Thymus (tissue), 11 donors: ENCODE measurements around the gene ATXN8OS. TPM values are rescaled to one million over a fixed set of nuclear protein-coding genes. Genes with fewer than 3 reads are reported as not detected.
"Not testable (repeated sequence)": the region's sequence is repeated elsewhere in the genome, so short reads cannot be mapped to it uniquely, and the experiment has no call there.

Source experiments
- DNase-seq, 9 donors: peaks; one replicate each; pipeline ENCODE4 v3.0.0-alpha.2; 2013; ENCODE audit warnings: low spot score in 9 of 9, low read depth in 6 of 9, missing footprints in 1 of 9
- H3K27ac ChIP-seq, 2 donors: one replicate each; pipeline ENCODE4 v1.5.1; 2013; ENCODE audit warnings: control low read depth in 1 of 2, low read depth in 1 of 2, low read length in 1 of 2, mild to moderate bottlenecking in 1 of 2, moderate library complexity in 1 of 2
- H3K27me3 ChIP-seq, 2 donors: one replicate each; pipeline ENCODE4 v1.5.1; 2013; ENCODE audit warnings: low read length in 1 of 2; ENCODE audit not compliant: control insufficient read depth in 2 of 2, insufficient read depth in 1 of 2
- H3K36me3 ChIP-seq, 2 donors: one replicate each; pipeline ENCODE4 v1.5.1; 2013; ENCODE audit warnings: low read length in 1 of 2, mild to moderate bottlenecking in 1 of 2, moderate library complexity in 1 of 2; ENCODE audit not compliant: control insufficient read depth in 2 of 2, insufficient read depth in 2 of 2
- H3K4me1 ChIP-seq, 2 donors: one replicate each; pipeline ENCODE4 v1.5.1; 2013; ENCODE audit warnings: low read length in 2 of 2; ENCODE audit not compliant: control insufficient read depth in 2 of 2, insufficient read depth in 2 of 2
- H3K4me3 ChIP-seq, 2 donors: one replicate each; pipeline ENCODE4 v1.5.1; 2013; ENCODE audit warnings: low read length in 2 of 2, control low read depth in 1 of 2, mild to moderate bottlenecking in 1 of 2
- H3K9me3 ChIP-seq, 2 donors: one replicate each; pipeline ENCODE4 v1.5.1; 2013; ENCODE audit warnings: low read length in 1 of 2, mild to moderate bottlenecking in 1 of 2; ENCODE audit not compliant: control insufficient read depth in 2 of 2, insufficient read depth in 1 of 2
- WGBS: extraction: QIAGEN DNeasy Blood & Tissue Kit; methylation state at CpG from one replicate; pipeline ENCODE4 v1.1.7; 2013; 5-methylcytosine and 5-hydroxymethylcytosine counted together
- polyA plus RNA-seq: library from polyadenylated mRNA; stranded (reverse); fragments of 200-250 nt; gene quantifications from one replicate; pipeline ENCODE4 v1.2.3, GENCODE V29; 2013
- total RNA-seq: library from RNA; stranded (reverse); fragments of 120-200 nt; gene quantifications from one replicate; pipeline ENCODE4 v1.2.4, GENCODE V29; 2013
- donor health status: healthy.

Gene ATXN8OS
- total and polyA plus RNA-seq, 2 donors: not detected

DNA sequence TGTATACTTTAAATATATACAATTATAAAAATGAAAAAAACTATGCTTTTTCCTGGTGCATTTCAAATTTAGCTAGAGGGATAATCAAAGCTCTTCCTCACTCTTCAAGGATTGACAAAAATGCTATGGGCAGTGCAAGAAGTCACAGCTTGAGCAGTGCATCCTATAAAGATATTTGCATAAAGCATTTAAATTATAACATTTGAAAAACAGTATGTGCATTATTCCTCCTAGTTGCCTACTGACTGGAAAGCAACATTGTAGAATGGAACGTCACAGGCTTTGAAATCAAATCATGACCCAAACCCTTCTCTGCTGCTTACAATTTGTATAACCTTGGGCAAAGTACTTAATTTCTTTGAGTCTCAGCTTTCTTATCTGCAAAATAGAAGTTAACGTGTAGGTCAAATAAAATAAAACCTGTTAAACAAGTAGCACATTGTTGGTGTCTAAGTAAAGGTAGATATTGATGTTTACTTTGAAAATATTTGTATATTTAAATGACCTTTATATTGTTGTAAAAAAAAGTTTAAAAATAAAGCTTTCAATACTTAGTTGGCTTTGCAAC is 9.8 kb downstream of the ATXN8OS start:
- Histone ChIP-seq H3K27ac (no peak overlapping the region), H3K27me3 (no peaks in the 10 kb centered on the region), H3K9me3 (no peaks in the 10 kb centered on the region), H3K36me3 (no peaks in the 10 kb centered on the region), H3K4me3 (no peak overlapping the region), H3K4me1 (no peaks in the 10 kb centered on the region)
- WGBS: 96% methylated on average over 2 of the region's 2 CpGs
- no peak for DNase-seq

DNA sequence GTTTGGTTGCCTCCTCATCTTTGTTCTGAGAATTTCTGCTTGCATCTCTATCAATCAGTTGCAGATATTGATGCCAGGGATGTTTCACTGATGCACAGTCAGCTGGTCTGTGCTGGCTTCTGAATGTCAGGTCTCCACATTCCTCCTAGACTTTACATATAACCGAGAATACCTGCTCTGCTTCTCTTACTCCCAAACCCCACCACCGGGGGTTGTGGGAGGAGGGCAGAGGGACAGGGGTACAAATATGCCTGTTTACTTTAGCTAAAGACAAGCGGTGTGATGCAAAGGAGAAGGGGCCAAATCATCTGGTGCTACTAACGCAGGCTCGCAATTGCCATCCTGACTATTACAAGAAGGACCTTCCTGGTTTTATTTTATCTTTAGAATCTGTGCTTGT is 18.1 kb downstream of the ATXN8OS start:
- 84% methylated on average over 5 of the region's 5 CpGs for WGBS
- H3K4me1 ChIP-seq: no peaks in the 10 kb centered on the region
- H3K36me3 ChIP-seq: no peaks in the 10 kb centered on the region
- DNase-seq: no peak
- no peak overlapping the region for H3K27ac ChIP-seq
- no peaks in the 10 kb centered on the region for H3K27me3 ChIP-seq
- no peaks in the 10 kb centered on the region for H3K9me3 ChIP-seq
- H3K4me3 ChIP-seq: no peak overlapping the region

DNA sequence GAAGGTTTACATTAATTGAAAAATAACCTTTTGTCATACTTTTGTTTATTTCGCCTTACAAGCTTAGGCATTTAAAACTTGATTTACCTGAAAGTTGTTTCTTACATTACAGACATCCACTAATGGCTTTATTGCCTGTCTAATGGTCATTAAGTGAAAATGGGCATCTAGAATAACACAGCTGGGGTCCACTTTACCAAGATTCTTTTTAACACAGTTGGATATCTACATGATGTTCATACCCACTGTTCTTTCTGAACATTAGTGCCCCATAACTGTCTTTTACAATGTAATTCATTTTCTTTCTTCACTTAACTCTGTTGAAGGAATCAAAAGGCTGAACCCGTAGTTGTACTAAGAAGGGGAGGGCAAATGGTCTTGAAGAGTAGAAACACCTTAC is 20.5 kb downstream of the ATXN8OS start:
- Histone ChIP-seq H3K36me3 (no peaks in the 10 kb centered on the region), H3K9me3 (no peaks in the 10 kb centered on the region), H3K27ac (no peak overlapping the region), H3K4me1 (no peaks in the 10 kb centered on the region), H3K27me3 (no peaks in the 10 kb centered on the region), H3K4me3 (no peak overlapping the region)
- WGBS: 88% methylated on average over 2 of the region's 2 CpGs
- no peak for DNase-seq

DNA sequence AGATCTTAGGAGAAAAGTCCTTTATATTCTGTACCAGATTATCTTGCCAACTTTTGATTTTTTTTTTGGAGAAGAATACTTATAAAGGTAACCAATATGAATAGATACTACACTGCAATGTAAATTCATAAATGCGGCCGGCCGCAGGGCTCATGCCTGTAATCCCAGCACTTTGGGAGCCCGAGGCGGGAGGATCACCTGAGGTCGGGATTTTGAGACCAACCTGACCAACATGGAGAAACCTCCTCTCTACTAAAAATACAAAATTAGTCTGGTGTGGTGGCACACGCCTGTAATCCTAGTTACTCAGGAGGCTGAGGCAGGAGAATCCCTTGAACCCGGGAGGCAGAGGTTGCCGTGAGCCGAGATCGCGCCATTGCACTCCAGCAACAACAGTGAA is 35.0 kb downstream of the ATXN8OS start:
- not testable (repeated sequence) for H3K27ac ChIP-seq, H3K27me3 ChIP-seq, H3K9me3 ChIP-seq, DNase-seq, H3K36me3 ChIP-seq, H3K4me1 ChIP-seq, H3K4me3 ChIP-seq
- WGBS: 96% methylated on average over 12 of the region's 12 CpGs

DNA sequence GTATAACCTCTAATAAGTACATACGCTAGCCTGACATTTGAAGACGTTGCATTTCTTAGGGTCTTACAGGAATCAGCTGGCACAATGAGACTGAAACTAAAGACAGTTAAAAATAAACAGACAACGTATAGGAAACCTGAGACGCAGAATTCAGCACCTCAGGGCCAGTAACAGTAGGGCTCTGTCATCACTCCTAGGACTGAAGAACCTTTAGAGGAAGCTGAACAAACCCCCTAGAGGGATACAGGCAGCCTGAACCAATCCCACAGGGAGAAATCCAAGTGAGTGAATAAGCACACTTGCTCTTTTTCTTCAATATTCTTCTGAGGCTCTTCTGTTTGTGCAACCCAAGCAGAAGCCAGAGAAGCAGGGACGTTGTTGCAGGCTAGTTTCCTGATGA is 54.5 kb downstream of the ATXN8OS start:
- Histone ChIP-seq H3K36me3 (no peaks in the 10 kb centered on the region), H3K9me3 (no peaks in the 10 kb centered on the region), H3K4me1 (no peaks in the 10 kb centered on the region), H3K27ac (no peak overlapping the region), H3K4me3 (no peak overlapping the region), H3K27me3 (no peaks in the 10 kb centered on the region)
- WGBS: 84% methylated on average over 5 of the region's 5 CpGs
- DNase-seq: no peak

DNA sequence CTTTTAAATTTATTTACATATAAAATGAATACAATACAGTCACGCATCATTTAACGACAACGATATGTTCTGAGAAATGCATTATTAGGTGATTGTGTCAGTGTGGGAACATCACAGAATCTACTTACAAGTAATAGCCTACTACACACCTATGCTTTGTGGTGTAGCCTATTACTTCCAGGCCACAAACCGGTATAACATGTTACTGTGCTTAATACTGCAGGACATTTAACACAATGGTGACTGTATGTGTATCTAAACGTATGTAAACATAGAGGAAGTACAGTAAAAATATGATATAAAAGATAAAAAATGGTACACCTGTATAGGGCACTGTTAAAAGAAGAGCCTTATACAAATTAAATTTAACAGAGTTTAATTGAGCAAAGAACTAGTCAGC is 63.1 kb downstream of the ATXN8OS start:
- Histone ChIP-seq H3K4me3 (no peak overlapping the region), H3K4me1 (no peaks in the 10 kb centered on the region), H3K27ac (no peak overlapping the region), H3K9me3 (peaks cover 0 to 3% of the 10 kb centered on the region in 2 donors), H3K27me3 (no peaks in the 10 kb centered on the region), H3K36me3 (no peaks in the 10 kb centered on the region)
- 94% methylated on average over 5 of the region's 5 CpGs for WGBS
- DNase-seq: no peak

DNA sequence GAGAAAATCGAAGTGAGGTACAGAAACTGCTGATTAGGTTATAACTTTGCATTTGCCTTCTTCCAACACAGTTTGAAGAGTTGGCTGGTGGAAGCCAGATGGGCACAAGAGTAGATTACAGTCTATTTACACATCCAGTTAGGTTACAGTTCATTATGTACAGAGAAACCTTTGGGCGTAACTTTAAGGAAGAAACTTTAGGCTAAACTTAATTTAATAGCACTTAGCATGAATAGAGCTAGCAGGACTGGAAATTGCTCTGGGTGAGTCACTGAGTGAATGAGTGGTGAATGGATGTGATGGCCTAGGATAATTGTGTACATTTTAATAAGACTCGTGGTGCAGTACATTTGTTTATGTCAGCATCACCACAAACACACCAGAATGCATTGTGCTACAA is 63.5 kb downstream of the ATXN8OS start:
- WGBS: 84% methylated on average over 3 of the region's 3 CpGs
- Histone ChIP-seq H3K36me3 (no peaks in the 10 kb centered on the region), H3K27ac (no peak overlapping the region), H3K4me3 (no peak overlapping the region), H3K9me3 (peaks cover 0 to 3% of the 10 kb centered on the region in 2 donors), H3K27me3 (no peaks in the 10 kb centered on the region), H3K4me1 (no peaks in the 10 kb centered on the region)
- no peak for DNase-seq

DNA sequence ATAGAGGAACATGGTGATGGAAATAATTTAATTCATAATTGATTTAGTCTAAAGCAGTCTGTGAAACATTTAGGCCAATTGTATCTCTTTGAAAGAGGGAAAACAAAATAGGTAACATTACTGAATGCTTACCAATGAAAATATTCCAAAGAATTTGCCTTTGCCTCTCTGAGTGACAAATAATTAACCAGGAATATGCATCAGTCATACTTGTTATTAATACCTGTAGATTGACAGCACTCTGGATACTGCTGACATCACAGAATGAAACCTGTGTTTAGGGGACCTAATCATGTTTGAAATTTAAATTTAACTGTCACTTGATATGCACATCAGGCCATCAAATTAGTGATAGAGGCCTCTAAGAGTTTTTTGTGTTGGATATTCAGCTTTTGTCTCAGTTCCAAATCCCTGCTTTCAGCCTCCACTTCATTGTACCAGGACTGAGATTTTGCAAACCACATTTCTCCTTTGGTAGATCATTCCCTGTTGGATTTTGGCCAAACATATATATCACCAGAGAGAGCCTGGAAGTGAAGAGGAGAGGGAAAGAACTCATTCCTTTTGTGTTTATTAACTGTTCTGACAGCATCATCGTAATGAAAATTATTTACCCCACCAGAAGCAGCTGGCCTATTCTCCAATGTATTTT is 65.4 kb downstream of the ATXN8OS start:
- H3K27ac ChIP-seq: no peak overlapping the region
- no peaks in the 10 kb centered on the region for H3K27me3 ChIP-seq
- no peak for DNase-seq
- H3K4me1 ChIP-seq: no peaks in the 10 kb centered on the region
- 94% methylated on average over 1 of the region's 1 CpG for WGBS
- no peaks in the 10 kb centered on the region for H3K9me3 ChIP-seq
- H3K4me3 ChIP-seq: no peak overlapping the region
- no peaks in the 10 kb centered on the region for H3K36me3 ChIP-seq

DNA sequence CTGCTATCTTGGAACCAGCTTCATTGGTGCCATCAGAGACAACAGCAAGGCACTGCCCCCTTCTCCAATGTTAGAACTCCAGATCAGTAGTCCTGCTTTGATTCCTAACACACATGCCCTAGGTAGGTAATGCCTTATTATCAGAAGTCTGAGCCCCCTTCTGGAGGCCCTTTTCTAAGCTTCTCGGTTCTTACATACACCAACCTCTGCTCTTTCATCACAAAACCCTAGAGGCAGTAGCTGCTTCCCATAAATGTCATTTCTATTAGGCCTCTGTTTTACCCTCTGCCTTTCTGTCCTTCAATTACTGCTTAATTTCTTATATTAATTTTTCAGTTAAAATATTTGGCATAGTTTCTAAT is 66.0 kb downstream of the ATXN8OS start:
- DNase-seq: no peak
- H3K27me3 ChIP-seq: no peaks in the 10 kb centered on the region
- WGBS: 80% methylated on average over 1 of the region's 1 CpG

More for the DNA sequence above, 66.0 kb downstream of the ATXN8OS start:
- Histone ChIP-seq H3K4me3 (no peak overlapping the region), H3K9me3 (no peaks in the 10 kb centered on the region), H3K27ac (no peak overlapping the region), H3K36me3 (no peaks in the 10 kb centered on the region), H3K4me1 (no peaks in the 10 kb centered on the region)
